GM23338 (cell line): ENCODE data around the gene ASCL2. TPM values are rescaled to one million over a fixed set of nuclear protein-coding genes. Genes with fewer than 3 reads are reported as not detected.

Experiments
- ATAC-seq: fragments of 200-7000 bp; cut with Tn5 transposase; 3 replicates; pipeline ENCODE4 v1.9.1; 2020
- DNase-seq: peaks from one replicate; pipeline ENCODE4 v3.0.0-alpha.2; 2015; ENCODE audit warnings: low spot score
- H2AFZ ChIP-seq: fragments of 200-600 bp; sonication (generic); 2 replicates; pipeline ENCODE4 v1.8.0; 2016; ENCODE audit warnings: antibody characterized with exemption, mild to moderate bottlenecking, moderate library complexity
- H3F3A ChIP-seq: fragments of 200-600 bp; sonication (generic); replicated peaks from 2 replicates; pipeline ENCODE4 v1.8.0; 2017; ENCODE audit warnings: antibody characterized with exemption, mixed run types, low read depth
- H3K27ac ChIP-seq: fragments of 200-600 bp; sonication (generic); 2 replicates; pipeline ENCODE4 v1.6.1; 2016; ENCODE audit warnings: low read depth
- H3K27me3 ChIP-seq: fragments of 200-600 bp; sonication (generic); 2 replicates; pipeline ENCODE4 v1.8.0; 2016; ENCODE audit warnings: mild to moderate bottlenecking, mixed run types, moderate library complexity; ENCODE audit not compliant: insufficient read depth
- H3K36me3 ChIP-seq: fragments of 200-600 bp; sonication (generic); 2 replicates; pipeline ENCODE4 v1.8.0; 2016; ENCODE audit warnings: mild to moderate bottlenecking; ENCODE audit not compliant: insufficient read depth
- H3K4me1 ChIP-seq: fragments of 200-600 bp; sonication (generic); 2 replicates; pipeline ENCODE4 v1.8.0; 2016; ENCODE audit warnings: mild to moderate bottlenecking, moderate library complexity; ENCODE audit not compliant: insufficient read depth
- H3K4me2 ChIP-seq: fragments of 200-600 bp; sonication (generic); 2 replicates; pipeline ENCODE4 v1.7.1; 2017; ENCODE audit warnings: mixed run types
- H3K4me3 ChIP-seq: fragments of 200-600 bp; sonication (generic); 2 replicates; pipeline ENCODE4 v1.6.1; 2016; ENCODE audit warnings: mixed run types
- H3K79me2 ChIP-seq: fragments of 200-600 bp; sonication (generic); replicated peaks from 2 replicates; pipeline ENCODE4 v1.8.0; 2017; ENCODE audit warnings: mild to moderate bottlenecking; ENCODE audit not compliant: insufficient read depth
- H3K9me2 ChIP-seq: fragments of 200-600 bp; sonication (generic); 2 replicates; pipeline ENCODE4 v1.8.0; 2017; ENCODE audit not compliant: insufficient read depth
- H4K20me1 ChIP-seq: fragments of 200-600 bp; sonication (generic); replicated peaks from 2 replicates; pipeline ENCODE4 v1.8.0; 2017; ENCODE audit warnings: mild to moderate bottlenecking; ENCODE audit not compliant: insufficient read depth
- H3K27ac Mint-ChIP-seq: 2 replicates; pipeline ENCODE4 v1.8.0; 2020; ENCODE audit warnings: inconsistent platforms, mild to moderate bottlenecking, moderate library complexity, mixed read lengths
- H3K27me3 Mint-ChIP-seq: 3 replicates; pipeline ENCODE4 v1.8.0; 2022; ENCODE audit warnings: low read depth, mild to moderate bottlenecking, moderate library complexity, mixed read lengths, inconsistent platforms; ENCODE audit not compliant: insufficient read depth, poor library complexity
- H3K36me3 Mint-ChIP-seq: 3 replicates; pipeline ENCODE4 v1.8.0; 2021; ENCODE audit warnings: low read depth, mild to moderate bottlenecking, inconsistent platforms, moderate library complexity, mixed read lengths
- H3K4me1 Mint-ChIP-seq: 3 replicates; pipeline ENCODE4 v1.8.0; 2020; ENCODE audit warnings: mild to moderate bottlenecking, inconsistent platforms, mixed read lengths
- H3K4me3 Mint-ChIP-seq: 3 replicates; pipeline ENCODE4 v1.8.0; 2021; ENCODE audit warnings: moderate library complexity, mild to moderate bottlenecking, inconsistent platforms, mixed read lengths
- H3K9me3 Mint-ChIP-seq: 3 replicates; pipeline ENCODE4 v1.8.0; 2020; ENCODE audit warnings: moderate library complexity, mild to moderate bottlenecking, inconsistent platforms, mixed read lengths
- CREB1 ChIP-seq: fragments of 250-450 bp; sonication (Bioruptor Pico); IDR thresholded peaks from 2 replicates; pipeline ENCODE4 v1.5.0; 2020; ENCODE audit warnings: low read depth, mild to moderate bottlenecking, moderate library complexity
- ETS1 ChIP-seq: IDR thresholded peaks from 2 replicates; pipeline ENCODE4 v1.6.1; 2016; ENCODE audit warnings: antibody characterized with exemption
- EZH2phosphoT487 ChIP-seq: fragments of 200-600 bp; sonication (generic); IDR thresholded peaks from one replicate; pipeline ENCODE4 v1.8.1; 2018; ENCODE audit warnings: antibody characterized with exemption; ENCODE audit not compliant: unreplicated experiment
- JUNB ChIP-seq: IDR thresholded peaks from one replicate; pipeline ENCODE4 v1.6.1; 2016; ENCODE audit warnings: antibody characterized with exemption; ENCODE audit not compliant: unreplicated experiment
- STAT1 ChIP-seq: IDR thresholded peaks from one replicate; pipeline ENCODE4 v1.6.1; 2016; ENCODE audit warnings: antibody characterized with exemption; ENCODE audit not compliant: unreplicated experiment
- ZNF331 ChIP-seq: fragments of 250-450 bp; sonication (Bioruptor Pico); IDR thresholded peaks from 2 replicates; pipeline ENCODE4 v1.5.0; 2020; ENCODE audit warnings: low read depth, mild to moderate bottlenecking, moderate library complexity
- ZNF462 ChIP-seq: fragments of 250-450 bp; sonication (Bioruptor Pico); IDR thresholded peaks from 2 replicates; pipeline ENCODE4 v1.5.0; 2020; ENCODE audit warnings: mild to moderate bottlenecking, moderate library complexity
- polyA plus RNA-seq: library from polyadenylated mRNA; unstranded; fragments of >200 nt; fragmentation: Nextera tagmentation; extraction: Ambion mirVana; gene quantifications from 2 replicates; pipeline ENCODE4 v1.2.1, GENCODE V29; 2016
- total RNA-seq: library from RNA; depleted of rRNA; stranded (reverse); fragments of >200 nt; shearing (Covaris generic); gene quantifications from 2 replicates; pipeline ENCODE4 v1.2.3, GENCODE V29; 2014

ASCL2 gene
- total and polyA plus RNA-seq, 2 experiments from 2014 or later, result 0.57 to 1.6 TPM

- TF ChIP-seq ZNF331 (CRISPR knock-in tag) (no peak), ZNF462 (CRISPR knock-in tag) (no peak), JUNB (no peak), CREB1 (CRISPR knock-in tag) (no peak)
Measured at GRCh38 chr11:2293531-2293971, 23.2 kb upstream of the ASCL2 start (continued).

GRCh38 chr11:2290351-2290841 lies 20.0 kb upstream of the ASCL2 start:
- no peaks in the 10 kb centered on the region for H3K4me1 ChIP-seq
- peak overlapping the region; percentile 28; the same call in 1 of the 2 replicates for H2AFZ ChIP-seq
- no peaks in the 10 kb centered on the region for H4K20me1 ChIP-seq
- Mint-ChIP-seq H3K27me3 (peaks cover 22% of the 10 kb centered on the region), H3K9me3 (no peaks in the 10 kb centered on the region), H3K4me1 (peaks cover 9% of the 10 kb centered on the region), H3K36me3 (no peaks in the 10 kb centered on the region), H3K27ac (no peak overlapping the region), H3K4me3 (no peak overlapping the region)
- no peaks in the 10 kb centered on the region for H3K27me3 ChIP-seq
- H3F3A ChIP-seq, result no peaks in the 10 kb centered on the region
- DNase-seq (no peak), ATAC-seq (no peak; the same call in none of the 3 replicates)
- no peaks in the 10 kb centered on the region for H3K79me2 ChIP-seq
- no peaks in the 10 kb centered on the region for H3K9me2 ChIP-seq
- no peaks in the 10 kb centered on the region for H3K36me3 ChIP-seq
- H3K4me2 ChIP-seq, result no peak overlapping the region
- H3K4me3 ChIP-seq, result no peak overlapping the region
- no peak overlapping the region for H3K27ac ChIP-seq
- TF ChIP-seq ZNF331 (CRISPR knock-in tag) (no peak), JUNB (no peak), EZH2phosphoT487 (no peak), STAT1 (no peak), ETS1 (no peak), ZNF462 (CRISPR knock-in tag) (no peak)
